ENCODE results near the gene FUT2.

GRCh38 chr19:48670699-48671445, 24.9 kb upstream of the FUT2 start:
- TF ChIP-seq CSRNP3 (CRISPR knock-in tag; IDR thresholded peaks at IDR 0.05) (no peak), ARNTL (CRISPR knock-in tag; IDR thresholded peaks at IDR 0.05; ENCODE audit: borderline replicate concordance, low read depth) (no peak), TOX (CRISPR knock-in tag; IDR thresholded peaks at IDR 0.05; ENCODE audit: borderline replicate concordance) (no peak), RARB (CRISPR knock-in tag; IDR thresholded peaks at IDR 0.05) (no peak), OSR1 (CRISPR knock-in tag; IDR thresholded peaks at IDR 0.05) (no peak), PATZ1 (CRISPR knock-in tag; IDR thresholded peaks at IDR 0.05; ENCODE audit: borderline replicate concordance) (no peak), ZFP30 (CRISPR knock-in tag; IDR thresholded peaks at IDR 0.05) (no peak)

Measured in SK-N-SH treated with all-trans-retinoic acid at 6 μM for 48 hours (cell line).